Measurements from ENCODE around the gene SGTA. TPM values are rescaled to one million over a fixed set of nuclear protein-coding genes. Genes with fewer than 3 reads are reported as not detected.
"Not testable (repeated sequence)": the region's sequence is repeated elsewhere in the genome, so short reads cannot be mapped to it uniquely, and the experiment has no call there.

The SGTA gene
- polyA plus RNA-seq, 10 donors: 67.0 to 89.5 (median 79.3) TPM

- no peak for DNase-seq
Observed at GRCh38 chr19:2795827-2796658, 13.0 kb upstream of the SGTA start.

- DNase-seq: no peak
Observed at GRCh38 chr19:2793577-2793976, 10.5 kb upstream of the SGTA start.

- DNase-seq: no peak
Observed at GRCh38 chr19:2793126-2793525, 10.1 kb upstream of the SGTA start.

- not testable (repeated sequence) for DNase-seq
Observed at GRCh38 chr19:2792666-2793065, 9.6 kb upstream of the SGTA start.

GRCh38 chr19:2791876-2792275 is 8.8 kb upstream of the SGTA start:
- no peak for DNase-seq

GRCh38 chr19:2791440-2791839 is 8.4 kb upstream of the SGTA start:
- DNase-seq: no peak

GRCh38 chr19:2790557-2791271 is 7.6 kb upstream of the SGTA start:
- no peak for DNase-seq

GRCh38 chr19:2790194-2790556 is 7.1 kb upstream of the SGTA start:
- DNase-seq: no peak

GRCh38 chr19:2788237-2788636 is 5.2 kb upstream of the SGTA start:
- no peak for DNase-seq

GRCh38 chr19:2787115-2787514 is 4.0 kb upstream of the SGTA start:
- DNase-seq: no peak

- peak; percentile 99 to 100 (median 99) for DNase-seq
Observed at GRCh38 chr19:2785244-2785997, 2.3 kb upstream of the SGTA start, which contains the start of gene THOP1. Gene THOP1 (plus strand): TSS chr19:2785503. CDS start chr19:2785663, 160 bp downstream.

GRCh38 chr19:2783781-2784145 is 690 bp upstream of the SGTA start:
- no peak for DNase-seq

- DNase-seq: no peak
Observed at GRCh38 chr19:2782329-2782935, 641 bp downstream of the SGTA start.

- DNase-seq: no peak
Observed at GRCh38 chr19:2780284-2780683, 2.8 kb downstream of the SGTA start.

- no peak for DNase-seq
Observed at GRCh38 chr19:2779121-2779740, 3.8 kb downstream of the SGTA start.

- DNase-seq: peak in 2 of 3 donors; percentile 30 to 51
Observed at GRCh38 chr19:2777952-2778683, 5.0 kb downstream of the SGTA start.

- peak in 2 of 3 donors; percentile 14 to 38 for DNase-seq
Observed at GRCh38 chr19:2775556-2776430, 7.3 kb downstream of the SGTA start.

GRCh38 chr19:2774953-2775555 is 8.0 kb downstream of the SGTA start:
- no peak for DNase-seq

- no peak for DNase-seq
Observed at GRCh38 chr19:2774083-2774679, 8.9 kb downstream of the SGTA start.

All from muscle of back (tissue), 11 donors.